Esophagus mucosa (tissue), 1 donor: ENCODE data around the gene GTSE1. TPM values are rescaled to one million over a fixed set of nuclear protein-coding genes. Genes with fewer than 3 reads are reported as not detected.
"Not testable (repeated sequence)": the region's sequence is repeated elsewhere in the genome, so short reads cannot be mapped to it uniquely, and the experiment has no call there.

Experiments
- ATAC-seq: fragments of 200-7000 bp; cut with Tn5 transposase; one replicate; pipeline ENCODE4 v1.9.1; 2020
- total RNA-seq: library from RNA; stranded (reverse); gene quantifications from one replicate; pipeline ENCODE4 v1.2.4, GENCODE V29; 2023
- donor health status: DM: yes; HTN: yes; CAD: no.

Gene GTSE1
- total RNA-seq, result 10.2 TPM

GRCh38 chr22:46296257-46297150 lies at the start of gene GTSE1:
GTSE1 (plus strand) TSS chr22:46296870; CDS start chr22:46297401, 531 bp downstream.
- ATAC-seq, result peak; percentile 97

GRCh38 chr22:46247443-46247975 lies 49.2 kb upstream of the GTSE1 start:
- no peak for ATAC-seq

GRCh38 chr22:46250035-46250782 lies 46.5 kb upstream of the GTSE1 start, which contains the start of gene CDPF1:
CDPF1 (minus strand) TSS chr22:46250293; CDS start chr22:46248284, 2,009 bp downstream.
- peak; percentile 94 for ATAC-seq

GRCh38 chr22:46250783-46251125 lies 45.9 kb upstream of the GTSE1 start:
- ATAC-seq, result peak; percentile 17

GRCh38 chr22:46251266-46251665 lies 45.4 kb upstream of the GTSE1 start:
- ATAC-seq, result no peak

- ATAC-seq, result no peak
These were observed 44.8 kb upstream of the GTSE1 start for GRCh38 chr22:46251816-46252380.

- peak; percentile 85 for ATAC-seq
These were observed 40.2 kb upstream of the GTSE1 start for GRCh38 chr22:46256358-46256958.

GRCh38 chr22:46259374-46259773 lies 37.3 kb upstream of the GTSE1 start:
- ATAC-seq, result no peak

- ATAC-seq, result no peak
These were observed 36.6 kb upstream of the GTSE1 start for GRCh38 chr22:46260038-46260437.

- peak; percentile 75 for ATAC-seq
These were observed 34.0 kb upstream of the GTSE1 start for GRCh38 chr22:46262449-46263215.

GRCh38 chr22:46263216-46263590 lies 33.5 kb upstream of the GTSE1 start, which contains the start of gene PKDREJ:
PKDREJ (minus strand) TSS chr22:46263343; CDS start chr22:46263322, 21 bp downstream.
- ATAC-seq, result peak; percentile 8

- ATAC-seq, result not testable (repeated sequence)
These were observed 32.1 kb upstream of the GTSE1 start for GRCh38 chr22:46264520-46264919.

- not testable (repeated sequence) for ATAC-seq
These were observed 31.0 kb upstream of the GTSE1 start for GRCh38 chr22:46265627-46266026.

GRCh38 chr22:46267431-46268279 lies 29.0 kb upstream of the GTSE1 start, which contains the start of gene TTC38:
TTC38 (plus strand) TSS chr22:46268008; CDS start chr22:46268040, 32 bp downstream.
- ATAC-seq, result peak; percentile 81

- ATAC-seq, result no peak
These were observed 27.1 kb upstream of the GTSE1 start for GRCh38 chr22:46269564-46269963.

GRCh38 chr22:46272196-46272595 lies 24.5 kb upstream of the GTSE1 start:
- no peak for ATAC-seq

GRCh38 chr22:46272762-46273431 lies 23.8 kb upstream of the GTSE1 start:
- ATAC-seq, result no peak

- no peak for ATAC-seq
These were observed 23.1 kb upstream of the GTSE1 start for GRCh38 chr22:46273432-46274148.

GRCh38 chr22:46274381-46274780 lies 22.3 kb upstream of the GTSE1 start:
- ATAC-seq, result no peak
